HepG2 (cell line): ENCODE measurements around the gene CCDC74B. TPM values are rescaled to one million over a fixed set of nuclear protein-coding genes. Genes with fewer than 3 reads are reported as not detected.

Experiments
- ASH2L ChIP-seq: fragments of 300-600, 200-600 bp; sonication (generic); IDR thresholded peaks from 2 replicates; pipeline ENCODE4 v1.7.0; 2017; ENCODE audit warnings: low read depth, mild to moderate bottlenecking, moderate library complexity, mixed read lengths, low read length; ENCODE audit not compliant: insufficient read length
- GABPB1 ChIP-seq: IDR thresholded peaks from 2 replicates; pipeline ENCODE4 v1.6.1; 2016; ENCODE audit warnings: mild to moderate bottlenecking, missing genetic modification reagents, moderate library complexity, missing compliant biosample characterization
- GTF2F1 ChIP-seq: fragments of 150-350 bp; IDR thresholded peaks from 2 replicates; pipeline ENCODE4 v1.6.1; 2014; ENCODE audit warnings: low read length
- IKZF5 ChIP-seq: IDR thresholded peaks from 2 replicates; pipeline ENCODE4 v1.6.1; 2018; ENCODE audit warnings: missing genetic modification reagents, mild to moderate bottlenecking, missing compliant biosample characterization
- IRF2 ChIP-seq: IDR thresholded peaks from 2 replicates; pipeline ENCODE4 v1.6.1; 2018; ENCODE audit warnings: missing genetic modification reagents, missing compliant biosample characterization
- NFE2 ChIP-seq: sonication (generic); formaldehyde crosslinking; IDR thresholded peaks from 2 replicates; pipeline ENCODE4 v1.4.0; 2020; ENCODE audit warnings: missing genetic modification reagents
- XBP1 ChIP-seq: sonication (generic); formaldehyde crosslinking; IDR thresholded peaks from 2 replicates; pipeline ENCODE4 v1.5.0; 2020; ENCODE audit warnings: missing genetic modification reagents
- ZFP37 ChIP-seq: sonication (generic); formaldehyde crosslinking; IDR thresholded peaks from 2 replicates; pipeline ENCODE4 v1.4.0; 2020; ENCODE audit warnings: missing genetic modification reagents, borderline replicate concordance
- ZNF205 ChIP-seq: IDR thresholded peaks from 2 replicates; pipeline ENCODE4 v1.6.1; 2018; ENCODE audit warnings: missing biosample characterization, missing genetic modification reagents
- ZNF256 ChIP-seq: sonication (generic); formaldehyde crosslinking; conservative IDR thresholded peaks from 2 replicates; pipeline ENCODE4 v1.4.0; 2020; ENCODE audit warnings: missing genetic modification reagents
- ZNF343 ChIP-seq: sonication (generic); formaldehyde crosslinking; IDR thresholded peaks from 2 replicates; pipeline ENCODE4 v1.4.0; 2020; ENCODE audit warnings: mild to moderate bottlenecking, missing genetic modification reagents
- ZNF431 ChIP-seq: sonication (generic); formaldehyde crosslinking; IDR thresholded peaks from 2 replicates; pipeline ENCODE4 v1.9.0; 2022; ENCODE audit warnings: missing genetic modification reagents, low read depth, mild to moderate bottlenecking, borderline replicate concordance
- ZNF446 ChIP-seq: sonication (generic); formaldehyde crosslinking; IDR thresholded peaks from 2 replicates; pipeline ENCODE4 v1.5.0; 2020; ENCODE audit warnings: mild to moderate bottlenecking, missing genetic modification reagents
- ZNF503 ChIP-seq: sonication (generic); formaldehyde crosslinking; IDR thresholded peaks from 2 replicates; pipeline ENCODE4 v1.4.0; 2020; ENCODE audit warnings: missing genetic modification reagents
- ZNF574 ChIP-seq: sonication (generic); formaldehyde crosslinking; IDR thresholded peaks from 2 replicates; pipeline ENCODE4 v1.4.0; 2020; ENCODE audit warnings: missing genetic modification reagents
- ZNF772 ChIP-seq: sonication (generic); formaldehyde crosslinking; IDR thresholded peaks from 2 replicates; pipeline ENCODE4 v1.5.0; 2020; ENCODE audit warnings: mild to moderate bottlenecking, missing genetic modification reagents
- ZNF775 ChIP-seq: sonication (generic); formaldehyde crosslinking; IDR thresholded peaks from 2 replicates; pipeline ENCODE4 v1.4.0; 2020; ENCODE audit warnings: missing genetic modification reagents, mild to moderate bottlenecking, moderate library complexity, borderline replicate concordance
- ZNF788 ChIP-seq: sonication (generic); formaldehyde crosslinking; IDR thresholded peaks from 2 replicates; pipeline ENCODE4 v1.5.0; 2020; ENCODE audit warnings: mild to moderate bottlenecking, missing genetic modification reagents, borderline replicate concordance
- ZNF879 ChIP-seq: sonication (generic); formaldehyde crosslinking; IDR thresholded peaks from 2 replicates; pipeline ENCODE4 v1.8.1; 2023; ENCODE audit warnings: missing genetic modification reagents
- polyA plus RNA-seq, 8 experiments: library from polyadenylated mRNA; depleted of rRNA in 3 of 8; stranded (reverse) in 7 of 8; unstranded in 1 of 8; fragments of >200 nt; fragmentation: Illumina TruSeq in 4 of 8; extraction: Trizol in 4 of 8; gene quantifications; 2 replicates each; pipeline versions ENCODE4 v1.2.1 to v1.2.3, GENCODE V29; 2011 to 2016; ENCODE audit warnings: low read depth in 4 of 8, missing spikeins in 1 of 8, mixed read lengths in 1 of 8; ENCODE audit not compliant: insufficient read depth in 1 of 8
- total RNA-seq, 5 experiments: library from RNA; depleted of rRNA; stranded (reverse); fragments of >200 nt; fragmentation: Illumina TruSeq; extraction: Trizol; gene quantifications; 2 replicates each; pipeline ENCODE4 v1.2.3, GENCODE V29; 2016; ENCODE audit warnings: low read depth in 1 of 5
- TF ChIP-seq, protein P1 (sequence below): sonication (generic); formaldehyde crosslinking; IDR thresholded peaks from 2 replicates; pipeline ENCODE4 v1.5.0; 2020; ENCODE audit warnings: missing genetic modification reagents
- TF ChIP-seq, protein P2 (sequence below): sonication (generic); formaldehyde crosslinking; IDR thresholded peaks from 2 replicates; pipeline ENCODE4 v1.4.0; 2020; ENCODE audit warnings: mild to moderate bottlenecking, missing genetic modification reagents, borderline replicate concordance

The CCDC74B gene
- total and polyA plus RNA-seq, 2 of the 13 experiments (the other 11 are each of a cell fraction or from before 2014, with no cell fraction given), result 0.07 to 0.11 TPM

DNA sequence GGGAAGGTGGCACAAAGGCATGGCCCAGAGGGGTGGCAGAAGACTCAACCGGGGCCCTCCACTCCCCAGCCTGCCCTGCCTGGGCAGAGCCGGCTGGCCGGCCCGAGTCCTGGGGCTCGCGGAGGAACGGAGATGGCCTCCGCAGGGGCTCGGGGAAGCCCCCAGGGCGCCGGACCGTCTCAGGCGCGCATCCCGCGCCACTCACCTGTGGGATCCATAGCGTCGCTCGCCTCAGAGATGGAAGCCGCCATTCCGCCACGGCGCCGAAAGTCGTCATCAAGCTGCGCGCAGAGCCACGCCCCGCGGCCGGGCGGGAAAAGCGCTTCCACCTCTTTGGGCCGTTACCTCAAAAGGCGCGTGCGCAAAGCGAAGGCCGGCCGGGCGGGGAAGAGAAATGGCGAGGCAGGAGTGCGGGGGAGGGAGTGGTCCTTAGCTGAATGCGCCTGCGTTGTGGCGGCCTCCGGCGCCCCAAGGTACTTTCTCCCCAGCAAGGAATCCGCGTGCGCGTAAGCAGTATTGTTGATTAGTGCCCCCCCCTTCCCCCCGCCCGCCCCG is 36.5 kb upstream of the CCDC74B start, which contains the start of gene SMPD4 (continued):
- TF ChIP-seq IKZF5 (peak; percentile 86; the same call in 1 of the 2 replicates), ZNF431 (CRISPR knock-in tag) (peak; percentile 85; the same call in 1 of the 2 replicates), XBP1 (CRISPR knock-in tag) (no peak), ZNF574 (CRISPR knock-in tag) (peak; percentile 26; the same call in 1 of the 2 replicates), NFE2 (no peak), ZNF772 (CRISPR knock-in tag) (peak; percentile 85), ZNF788 (no peak; the same call in 1 of the 2 replicates), GABPB1 (CRISPR knock-in tag) (peak; percentile 89), GTF2F1 (no peak), ZNF205 (CRISPR knock-in tag) (no peak), IRF2 (peak; percentile 77), ZFP37 (CRISPR knock-in tag) (0 out of 2 replicates have a peak, but pooled peaks have one; percentile 18), ASH2L (peak; percentile 80), ZNF343 (CRISPR knock-in tag) (peak; percentile 60; the same call in 1 of the 2 replicates), ZNF503 (peak; percentile 32; the same call in 1 of the 2 replicates), ZNF446 (CRISPR knock-in tag) (peak; percentile 76; the same call in 1 of the 2 replicates), ZNF256 (CRISPR knock-in tag) (no peak), ZNF879 (peak; percentile 62; the same call in 1 of the 2 replicates), ZNF775 (CRISPR knock-in tag) (no peak)
- TF ChIP-seq, protein P1, sequence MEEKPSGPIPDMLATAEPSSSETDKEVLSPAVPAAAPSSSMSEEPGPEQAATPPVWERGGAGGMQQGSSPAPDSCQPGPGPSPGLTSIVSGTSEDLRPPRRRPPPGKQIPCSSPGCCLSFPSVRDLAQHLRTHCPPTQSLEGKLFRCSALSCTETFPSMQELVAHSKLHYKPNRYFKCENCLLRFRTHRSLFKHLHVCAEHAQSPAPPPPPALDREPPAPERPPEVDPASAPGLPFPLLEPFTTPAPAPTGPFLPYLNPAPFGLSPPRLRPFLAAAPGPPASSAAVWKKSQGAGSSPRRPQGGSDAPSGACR, result no peak; the same call in 1 of the 2 replicates
- TF ChIP-seq, protein P2, sequence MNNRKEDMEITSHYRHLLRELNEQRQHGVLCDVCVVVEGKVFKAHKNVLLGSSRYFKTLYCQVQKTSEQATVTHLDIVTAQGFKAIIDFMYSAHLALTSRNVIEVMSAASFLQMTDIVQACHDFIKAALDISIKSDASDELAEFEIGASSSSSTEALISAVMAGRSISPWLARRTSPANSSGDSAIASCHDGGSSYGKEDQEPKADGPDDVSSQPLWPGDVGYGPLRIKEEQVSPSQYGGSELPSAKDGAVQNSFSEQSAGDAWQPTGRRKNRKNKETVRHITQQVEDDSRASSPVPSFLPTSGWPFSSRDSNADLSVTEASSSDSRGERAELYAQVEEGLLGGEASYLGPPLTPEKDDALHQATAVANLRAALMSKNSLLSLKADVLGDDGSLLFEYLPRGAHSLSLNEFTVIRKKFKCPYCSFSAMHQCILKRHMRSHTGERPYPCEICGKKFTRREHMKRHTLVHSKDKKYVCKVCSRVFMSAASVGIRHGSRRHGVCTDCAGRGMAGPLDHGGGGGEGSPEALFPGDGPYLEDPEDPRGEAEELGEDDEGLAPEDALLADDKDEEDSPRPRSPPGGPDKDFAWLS (CRISPR knock-in tag), result peak; percentile 74; the same call in 1 of the 2 replicates
